Mesendoderm (in vitro differentiated cells): Measurements from ENCODE around the gene TTC34.
"Not testable (repeated sequence)": the region's sequence is repeated elsewhere in the genome, so short reads cannot be mapped to it uniquely, and the experiment has no call there.

ENCODE experiments used
- DNase-seq: peaks from one replicate; pipeline ENCODE4 v3.0.0; 2013
- H2AK5ac ChIP-seq: 2 replicates; pipeline ENCODE4 v1.6.1; 2013; ENCODE audit warnings: low read length, inconsistent platforms
- H2BK120ac ChIP-seq: 2 replicates; pipeline ENCODE4 v1.6.1; 2013; ENCODE audit warnings: low read depth, mild to moderate bottlenecking, low read length, moderate library complexity, mixed read lengths
- H2BK15ac ChIP-seq: replicated peaks from 2 replicates; pipeline ENCODE4 v1.6.1; 2013; ENCODE audit warnings: low read depth, mild to moderate bottlenecking, moderate library complexity
- H2BK5ac ChIP-seq: 2 replicates; pipeline ENCODE4 v1.6.1; 2013; ENCODE audit warnings: low read length, inconsistent platforms
- H3K18ac ChIP-seq: 2 replicates; pipeline ENCODE4 v1.6.1; 2013; ENCODE audit warnings: mild to moderate bottlenecking, low read length, mixed read lengths
- H3K23ac ChIP-seq: one replicate; pipeline ENCODE4 v1.6.1; 2013; ENCODE audit warnings: low read length
- H3K27ac ChIP-seq: 2 replicates; pipeline ENCODE4 v1.5.1; 2013; ENCODE audit warnings: low read depth, mild to moderate bottlenecking, inconsistent platforms, low read length, moderate library complexity
- H3K27me3 ChIP-seq: 2 replicates; pipeline ENCODE4 v1.6.1; 2013; ENCODE audit warnings: low read length, control low read depth, mild to moderate bottlenecking, inconsistent platforms; ENCODE audit not compliant: insufficient read depth, poor library complexity
- H3K36me3 ChIP-seq: 2 replicates; pipeline ENCODE4 v1.6.1; 2013; ENCODE audit warnings: low read length, inconsistent platforms; ENCODE audit not compliant: control insufficient read depth, insufficient read depth
- H3K4ac ChIP-seq: one replicate; pipeline ENCODE4 v1.6.1; 2013; ENCODE audit warnings: low read depth, mild to moderate bottlenecking, low read length, moderate library complexity
- H3K4me1 ChIP-seq: 2 replicates; pipeline ENCODE4 v1.6.1; 2013; ENCODE audit warnings: low read depth, low read length, inconsistent platforms; ENCODE audit not compliant: control insufficient read depth
- H3K4me2 ChIP-seq: 2 replicates; pipeline ENCODE4 v1.6.1; 2013; ENCODE audit warnings: low read length
- H3K4me3 ChIP-seq: 2 replicates; pipeline ENCODE4 v1.5.1; 2013; ENCODE audit warnings: mild to moderate bottlenecking, low read length
- H3K56ac ChIP-seq: one replicate; pipeline ENCODE4 v1.6.1; 2013; ENCODE audit warnings: low read length
- H3K79me1 ChIP-seq: 2 replicates; pipeline ENCODE4 v1.6.1; 2013; ENCODE audit warnings: low read length, inconsistent platforms
- H3K79me2 ChIP-seq: 2 replicates; pipeline ENCODE4 v1.6.1; 2013; ENCODE audit warnings: mild to moderate bottlenecking, low read length; ENCODE audit not compliant: control insufficient read depth, insufficient read depth
- H3K9ac ChIP-seq: 2 replicates; pipeline ENCODE4 v1.6.1; 2013; ENCODE audit warnings: low read length, inconsistent platforms
- H4K5ac ChIP-seq: one replicate; pipeline ENCODE4 v1.6.1; 2013; ENCODE audit warnings: low read length
- H4K8ac ChIP-seq: one replicate; pipeline ENCODE4 v1.6.1; 2013; ENCODE audit warnings: low read depth, mild to moderate bottlenecking, control low read depth, low read length, moderate library complexity
- WGBS: extraction: QIAGEN DNeasy Blood & Tissue Kit; methylation state at CpG from one replicate; pipeline ENCODE4 v1.1.7; 2013; ENCODE audit warnings: low lambda C conversion rate, missing lambda C conversion rate; ENCODE audit not compliant: insufficient coverage; ENCODE audit errors: extremely low coverage; 5-methylcytosine and 5-hydroxymethylcytosine counted together

The TTC34 gene

DNA sequence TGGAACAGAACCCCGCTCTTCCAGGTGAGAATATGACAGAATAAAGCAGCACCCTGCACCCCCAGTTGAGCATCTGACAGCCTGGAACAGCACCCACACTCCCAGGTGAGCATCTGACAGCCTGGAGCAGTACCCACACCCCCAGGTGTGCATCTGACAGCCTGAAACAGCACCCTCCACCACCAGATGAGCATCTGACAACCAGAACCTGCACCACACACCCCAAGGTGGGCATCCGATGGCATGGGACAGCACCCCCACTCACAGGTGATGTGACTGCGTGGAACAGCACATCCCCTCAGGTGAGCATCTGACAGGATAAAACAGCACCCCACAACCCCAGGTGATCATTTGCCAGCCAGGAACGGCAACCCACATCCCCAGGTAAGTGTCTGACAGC, 26.2 kb downstream of the TTC34 start:
- not testable (repeated sequence) for H3K23ac ChIP-seq, H3K79me2 ChIP-seq, H3K4ac ChIP-seq, H3K36me3 ChIP-seq, H4K8ac ChIP-seq, H3K79me1 ChIP-seq, H2BK5ac ChIP-seq, H3K4me2 ChIP-seq, DNase-seq, H3K4me3 ChIP-seq, H3K4me1 ChIP-seq, H2BK120ac ChIP-seq, H3K27ac ChIP-seq, H2AK5ac ChIP-seq, H3K9ac ChIP-seq, H4K5ac ChIP-seq, H3K27me3 ChIP-seq, H2BK15ac ChIP-seq, H3K18ac ChIP-seq, H3K56ac ChIP-seq
- WGBS, result no CpG with 5 or more reads among the region's 4 CpGs

DNA sequence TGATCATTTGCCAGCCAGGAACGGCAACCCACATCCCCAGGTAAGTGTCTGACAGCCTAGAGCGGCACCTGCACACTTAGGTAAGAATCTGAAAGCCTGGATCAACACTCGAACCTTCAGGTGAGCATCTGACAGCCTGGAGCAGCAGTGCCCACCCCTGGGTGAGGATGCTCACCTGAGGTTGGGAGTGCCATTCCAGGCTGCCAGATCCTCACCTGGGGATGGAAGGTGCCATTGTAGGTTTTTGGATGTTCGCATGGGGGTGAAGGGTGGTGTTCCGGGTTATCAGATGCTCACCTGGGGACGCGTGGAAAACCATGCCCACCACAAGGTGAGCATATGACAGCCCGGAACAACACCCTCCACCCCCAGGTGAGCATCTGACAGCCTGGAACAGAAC, 33.4 kb downstream of the TTC34 start:
- H2BK5ac ChIP-seq, H3K79me1 ChIP-seq, DNase-seq, H3K4ac ChIP-seq, H3K4me3 ChIP-seq, H2AK5ac ChIP-seq, H3K79me2 ChIP-seq, H3K4me2 ChIP-seq, H2BK15ac ChIP-seq, H3K9ac ChIP-seq, H3K27me3 ChIP-seq, H4K8ac ChIP-seq, H3K56ac ChIP-seq, H2BK120ac ChIP-seq, H4K5ac ChIP-seq, H3K18ac ChIP-seq, H3K36me3 ChIP-seq, H3K23ac ChIP-seq, H3K4me1 ChIP-seq, H3K27ac ChIP-seq: not testable (repeated sequence)
- WGBS, result no CpG with 5 or more reads among the region's 8 CpGs

DNA sequence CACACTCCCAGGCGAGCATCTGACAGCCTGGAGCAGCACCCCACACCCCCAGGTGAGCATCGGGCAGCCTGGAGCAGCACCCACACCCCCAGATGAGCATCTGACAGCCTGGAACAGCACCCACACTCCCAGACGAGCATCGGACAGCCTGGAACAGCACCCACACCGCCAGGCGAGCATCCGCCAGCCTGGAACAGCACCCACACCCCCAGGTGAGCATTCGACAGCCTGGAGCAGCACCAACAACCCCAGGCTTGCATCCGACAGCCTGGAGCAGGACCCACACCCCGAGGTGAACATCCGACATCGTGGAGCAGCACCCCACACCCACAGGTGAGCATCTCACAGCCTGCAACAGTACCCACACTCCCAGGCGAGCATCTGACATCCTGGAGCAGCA, 42.1 kb downstream of the TTC34 start:
- not testable (repeated sequence) for H3K9ac ChIP-seq, H3K36me3 ChIP-seq, H3K27ac ChIP-seq, H2BK120ac ChIP-seq, H3K27me3 ChIP-seq, DNase-seq, H4K5ac ChIP-seq, H3K4ac ChIP-seq, H4K8ac ChIP-seq, H3K79me1 ChIP-seq, H2AK5ac ChIP-seq, H3K56ac ChIP-seq, H3K23ac ChIP-seq, H3K4me1 ChIP-seq, H2BK5ac ChIP-seq, H2BK15ac ChIP-seq, H3K4me3 ChIP-seq, H3K18ac ChIP-seq, H3K79me2 ChIP-seq, H3K4me2 ChIP-seq
- no CpG with 5 or more reads among the region's 13 CpGs for WGBS

DNA sequence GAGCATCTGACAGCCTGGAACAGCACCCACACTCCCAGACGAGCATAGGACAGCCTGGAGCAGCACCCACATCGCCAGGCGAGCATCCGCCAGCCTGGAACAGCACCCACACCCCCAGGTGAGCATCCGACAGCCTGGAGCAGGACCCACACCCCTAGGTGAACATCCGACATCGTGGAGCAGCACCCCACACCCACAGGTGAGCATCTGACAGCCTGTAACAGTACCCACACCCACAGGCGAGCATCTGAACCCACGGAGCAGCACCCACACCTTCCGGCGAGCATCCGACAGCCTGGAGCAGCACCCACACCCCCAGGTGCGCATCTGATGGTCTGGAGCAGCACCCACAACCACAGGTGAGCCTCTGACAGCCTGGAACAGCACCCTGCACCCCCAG, 44.0 kb downstream of the TTC34 start:
- not testable (repeated sequence) for H3K36me3 ChIP-seq, H2BK120ac ChIP-seq

DNA sequence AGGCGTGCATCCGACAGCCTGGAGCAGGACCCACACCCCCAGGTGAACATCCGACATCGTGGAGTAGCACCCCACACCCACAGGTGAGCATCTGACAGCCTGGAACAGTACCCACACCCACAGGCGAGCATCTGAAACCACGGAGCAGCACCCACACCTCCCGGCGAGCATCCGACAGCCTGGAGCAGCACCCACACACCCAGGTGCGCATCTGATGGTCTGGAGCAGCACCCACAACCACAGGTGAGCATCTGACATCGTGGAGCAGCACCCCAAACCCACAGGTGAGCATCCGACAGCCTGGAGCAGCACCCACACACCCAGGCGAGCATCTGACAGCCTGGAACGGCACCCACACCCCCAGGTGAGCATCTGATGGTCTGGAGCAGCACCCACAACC, 46.1 kb downstream of the TTC34 start:
- H3K79me2 ChIP-seq, H3K4me1 ChIP-seq, H3K79me1 ChIP-seq, H3K27me3 ChIP-seq, DNase-seq, H3K56ac ChIP-seq, H3K4me2 ChIP-seq, H2BK15ac ChIP-seq, H3K18ac ChIP-seq, H2AK5ac ChIP-seq, H2BK120ac ChIP-seq, H3K4ac ChIP-seq, H4K5ac ChIP-seq, H4K8ac ChIP-seq, H3K36me3 ChIP-seq, H3K4me3 ChIP-seq, H3K9ac ChIP-seq, H3K23ac ChIP-seq, H2BK5ac ChIP-seq, H3K27ac ChIP-seq: not testable (repeated sequence)
- WGBS, result no CpG with 5 or more reads among the region's 14 CpGs

More for the DNA sequence above, 44.0 kb downstream of the TTC34 start:
- not testable (repeated sequence) for H3K4ac ChIP-seq, H3K27ac ChIP-seq, H3K4me2 ChIP-seq, H3K23ac ChIP-seq, H4K8ac ChIP-seq, H3K4me3 ChIP-seq, H3K79me2 ChIP-seq, H2AK5ac ChIP-seq, H3K27me3 ChIP-seq, H2BK15ac ChIP-seq, H3K79me1 ChIP-seq, H3K9ac ChIP-seq, H2BK5ac ChIP-seq, H3K56ac ChIP-seq, DNase-seq, H3K18ac ChIP-seq, H3K4me1 ChIP-seq, H4K5ac ChIP-seq
- WGBS, result no CpG with 5 or more reads among the region's 13 CpGs

DNA sequence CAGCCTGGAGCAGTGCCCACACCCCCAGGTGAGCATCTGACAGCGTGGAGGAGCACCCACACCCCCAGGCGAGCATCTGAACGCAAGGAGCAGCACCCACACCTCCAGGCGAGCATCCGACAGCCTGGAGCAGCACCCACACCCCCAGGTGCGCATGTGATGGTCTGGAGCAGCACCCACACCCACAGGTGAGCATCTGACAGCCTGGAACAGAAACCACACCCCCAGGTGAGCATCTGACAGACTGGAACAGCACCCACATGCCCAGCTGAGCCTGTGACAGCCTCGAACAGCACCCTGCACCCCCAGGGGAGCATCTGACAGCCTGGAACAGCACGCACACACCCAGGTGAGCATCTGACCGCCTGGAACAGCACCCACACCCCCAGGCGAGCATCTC, 46.9 kb downstream of the TTC34 start:
- not testable (repeated sequence) for H4K5ac ChIP-seq
- WGBS, result no CpG with 5 or more reads among the region's 10 CpGs

More for the DNA sequence above, 46.9 kb downstream of the TTC34 start:
- H3K4me2 ChIP-seq, H3K4ac ChIP-seq, H3K4me1 ChIP-seq, H3K4me3 ChIP-seq, H4K8ac ChIP-seq, H2AK5ac ChIP-seq, H3K9ac ChIP-seq, H3K56ac ChIP-seq, H3K79me2 ChIP-seq, H3K27ac ChIP-seq, H3K18ac ChIP-seq, H3K79me1 ChIP-seq, H3K27me3 ChIP-seq, H3K36me3 ChIP-seq, H2BK120ac ChIP-seq, H2BK15ac ChIP-seq, H3K23ac ChIP-seq, H2BK5ac ChIP-seq, DNase-seq: not testable (repeated sequence)
